ENCODE measurements around the gene RPA1. TPM values are rescaled to one million over a fixed set of nuclear protein-coding genes. Genes with fewer than 3 reads are reported as not detected.

The RPA1 gene
- polyA plus RNA-seq, 3 donors, result 101 to 135 (median 131) TPM

GRCh38 chr17:1918346-1919162 lies 88.7 kb downstream of the RPA1 start:
- no peak for DNase-seq (ENCODE audit: extremely low read depth in 1 of 11, low read depth in 9 of 11, low spot score in 4 of 11)

- no peak for DNase-seq (ENCODE audit: extremely low read depth in 1 of 11, low read depth in 9 of 11, low spot score in 4 of 11)
Measured at GRCh38 chr17:1919201-1919600, 89.4 kb downstream of the RPA1 start.

- no peak for DNase-seq (ENCODE audit: extremely low read depth in 1 of 11, low read depth in 9 of 11, low spot score in 4 of 11)
Measured at GRCh38 chr17:1920948-1921351, 91.1 kb downstream of the RPA1 start.

GRCh38 chr17:1928976-1929375 lies 99.2 kb downstream of the RPA1 start:
- DNase-seq (ENCODE audit: extremely low read depth in 1 of 11, low read depth in 9 of 11, low spot score in 4 of 11), result no peak

- DNase-seq (ENCODE audit: extremely low read depth in 1 of 11, low read depth in 9 of 11, low spot score in 4 of 11), result no peak
Measured at GRCh38 chr17:1930337-1930645, 100.5 kb downstream of the RPA1 start.

GRCh38 chr17:1931844-1932579 lies 102.2 kb downstream of the RPA1 start:
- DNase-seq (ENCODE audit: extremely low read depth in 1 of 11, low read depth in 9 of 11, low spot score in 4 of 11), result peak in 1 of 11 donors; percentile 50

GRCh38 chr17:1933875-1934715 lies 104.3 kb downstream of the RPA1 start:
- DNase-seq (ENCODE audit: extremely low read depth in 1 of 11, low read depth in 9 of 11, low spot score in 4 of 11), result no peak

- DNase-seq (ENCODE audit: extremely low read depth in 1 of 11, low read depth in 9 of 11, low spot score in 4 of 11), result no peak
Measured at GRCh38 chr17:1934901-1935300, 105.1 kb downstream of the RPA1 start.

- DNase-seq (ENCODE audit: extremely low read depth in 1 of 11, low read depth in 9 of 11, low spot score in 4 of 11), result no peak
Measured at GRCh38 chr17:1936766-1937165, 107.0 kb downstream of the RPA1 start.

GRCh38 chr17:1937461-1937860 lies 107.7 kb downstream of the RPA1 start:
- no peak for DNase-seq (ENCODE audit: extremely low read depth in 1 of 11, low read depth in 9 of 11, low spot score in 4 of 11)

- peak; percentile 75 to 90 (median 83) for DNase-seq (ENCODE audit: extremely low read depth in 1 of 11, low read depth in 9 of 11, low spot score in 4 of 11)
Measured at GRCh38 chr17:1939981-1940809, 110.4 kb downstream of the RPA1 start.

GRCh38 chr17:1940810-1941185 lies 111.0 kb downstream of the RPA1 start:
- no peak for DNase-seq (ENCODE audit: extremely low read depth in 1 of 11, low read depth in 9 of 11, low spot score in 4 of 11)

GRCh38 chr17:1941272-1942065 lies 111.7 kb downstream of the RPA1 start:
- no peak for DNase-seq (ENCODE audit: extremely low read depth in 1 of 11, low read depth in 9 of 11, low spot score in 4 of 11)

GRCh38 chr17:1942066-1942365 lies 112.2 kb downstream of the RPA1 start:
- DNase-seq (ENCODE audit: extremely low read depth in 1 of 11, low read depth in 9 of 11, low spot score in 4 of 11), result no peak

GRCh38 chr17:1942666-1943435 lies 113.0 kb downstream of the RPA1 start:
- DNase-seq (ENCODE audit: extremely low read depth in 1 of 11, low read depth in 9 of 11, low spot score in 4 of 11), result no peak

- DNase-seq (ENCODE audit: extremely low read depth in 1 of 11, low read depth in 9 of 11, low spot score in 4 of 11), result no peak
Measured at GRCh38 chr17:1943436-1943831, 113.6 kb downstream of the RPA1 start.

- DNase-seq (ENCODE audit: extremely low read depth in 1 of 11, low read depth in 9 of 11, low spot score in 4 of 11), result no peak
Measured at GRCh38 chr17:1945621-1946020, 115.8 kb downstream of the RPA1 start.

Data from renal cortex interstitium (tissue), 11 donors.